ENCODE measurements around the gene ITGA11.

The ITGA11 gene

DNA sequence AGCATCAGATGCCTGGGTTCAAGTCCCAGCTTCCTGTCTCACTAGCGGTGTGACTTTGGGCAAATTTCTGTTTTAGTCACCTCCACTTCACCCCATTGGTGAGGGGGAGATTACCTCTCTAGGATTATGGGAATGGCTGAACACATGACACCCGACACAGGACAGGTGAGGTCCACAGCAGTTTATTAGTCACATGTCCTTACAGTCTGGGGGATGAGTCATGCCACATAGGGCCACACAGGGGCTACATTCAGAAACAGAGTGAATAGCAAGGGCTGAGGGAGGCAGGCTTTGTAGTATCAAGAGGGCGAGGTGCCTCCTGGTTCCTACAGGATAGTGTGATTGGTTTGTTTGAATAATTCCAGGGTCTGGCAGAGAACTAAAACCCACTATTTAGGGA, 15.2 kb upstream of the ITGA11 start:
- TF ChIP-seq, protein P1, sequence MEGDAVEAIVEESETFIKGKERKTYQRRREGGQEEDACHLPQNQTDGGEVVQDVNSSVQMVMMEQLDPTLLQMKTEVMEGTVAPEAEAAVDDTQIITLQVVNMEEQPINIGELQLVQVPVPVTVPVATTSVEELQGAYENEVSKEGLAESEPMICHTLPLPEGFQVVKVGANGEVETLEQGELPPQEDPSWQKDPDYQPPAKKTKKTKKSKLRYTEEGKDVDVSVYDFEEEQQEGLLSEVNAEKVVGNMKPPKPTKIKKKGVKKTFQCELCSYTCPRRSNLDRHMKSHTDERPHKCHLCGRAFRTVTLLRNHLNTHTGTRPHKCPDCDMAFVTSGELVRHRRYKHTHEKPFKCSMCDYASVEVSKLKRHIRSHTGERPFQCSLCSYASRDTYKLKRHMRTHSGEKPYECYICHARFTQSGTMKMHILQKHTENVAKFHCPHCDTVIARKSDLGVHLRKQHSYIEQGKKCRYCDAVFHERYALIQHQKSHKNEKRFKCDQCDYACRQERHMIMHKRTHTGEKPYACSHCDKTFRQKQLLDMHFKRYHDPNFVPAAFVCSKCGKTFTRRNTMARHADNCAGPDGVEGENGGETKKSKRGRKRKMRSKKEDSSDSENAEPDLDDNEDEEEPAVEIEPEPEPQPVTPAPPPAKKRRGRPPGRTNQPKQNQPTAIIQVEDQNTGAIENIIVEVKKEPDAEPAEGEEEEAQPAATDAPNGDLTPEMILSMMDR (IDR thresholded peaks at IDR 0.05; ENCODE audit: insufficient read depth, low read length, poor library complexity, severe bottlenecking): no peak
- H3K27me3 ChIP-seq (replicated peaks; ENCODE audit: control insufficient read depth, insufficient read depth, low read length): no peaks in the 10 kb centered on the region; the same call in none of the 2 replicates
- no peak for DNase-seq (ENCODE audit: extremely low read depth, insufficient read length)
- no peak overlapping the region for H3K4me3 ChIP-seq (replicated peaks; ENCODE audit: low read depth, low read length)
- no peaks in the 10 kb centered on the region for H3K36me3 ChIP-seq (ENCODE audit: control insufficient read depth, insufficient read depth, low read length)

GRCh38 chr15:68445351-68445750, 13.4 kb upstream of the ITGA11 start:
- TF ChIP-seq, protein P1 (IDR thresholded peaks at IDR 0.05; ENCODE audit: insufficient read depth, low read length, poor library complexity, severe bottlenecking): no peak
- Histone ChIP-seq H3K36me3 (ENCODE audit: control insufficient read depth, insufficient read depth, low read length) (no peaks in the 10 kb centered on the region), H3K27me3 (replicated peaks; ENCODE audit: control insufficient read depth, insufficient read depth, low read length) (no peaks in the 10 kb centered on the region; the same call in none of the 2 replicates), H3K4me3 (replicated peaks; ENCODE audit: low read depth, low read length) (no peak overlapping the region)
- DNase-seq (ENCODE audit: extremely low read depth, insufficient read length): no peak

DNA sequence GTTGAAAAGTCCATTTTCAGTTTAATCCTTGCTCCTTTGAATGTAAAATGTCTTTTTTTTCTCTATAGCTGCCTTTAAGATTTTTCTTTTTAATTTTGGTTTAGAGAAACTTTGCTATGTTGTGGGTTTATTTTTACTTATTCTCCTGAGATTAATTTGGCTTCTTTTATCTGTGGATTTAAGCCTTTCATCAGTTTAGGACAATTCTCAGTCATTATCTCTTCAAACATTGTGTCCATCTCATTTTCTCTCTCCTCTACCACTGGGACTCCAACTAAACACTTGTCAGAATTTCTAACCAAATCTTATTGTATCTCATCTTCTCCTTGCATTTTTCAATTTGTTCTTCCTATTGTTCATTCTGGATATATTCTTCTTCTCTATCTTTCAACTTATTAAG, 12.4 kb upstream of the ITGA11 start:
- H3K36me3 ChIP-seq (ENCODE audit: control insufficient read depth, insufficient read depth, low read length): no peaks in the 10 kb centered on the region
- no peak overlapping the region for H3K4me3 ChIP-seq (replicated peaks; ENCODE audit: low read depth, low read length)
- H3K27me3 ChIP-seq (replicated peaks; ENCODE audit: control insufficient read depth, insufficient read depth, low read length): no peaks in the 10 kb centered on the region; the same call in none of the 2 replicates
- no peak for DNase-seq (ENCODE audit: extremely low read depth, insufficient read length)
- TF ChIP-seq, protein P1 (IDR thresholded peaks at IDR 0.05; ENCODE audit: insufficient read depth, low read length, poor library complexity, severe bottlenecking): no peak

- H3K4me3 ChIP-seq (replicated peaks; ENCODE audit: low read depth, low read length): no peak overlapping the region
- no peaks in the 10 kb centered on the region; the same call in none of the 2 replicates for H3K27me3 ChIP-seq (replicated peaks; ENCODE audit: control insufficient read depth, insufficient read depth, low read length)
- no peaks in the 10 kb centered on the region for H3K36me3 ChIP-seq (ENCODE audit: control insufficient read depth, insufficient read depth, low read length)
- TF ChIP-seq, protein P1 (IDR thresholded peaks at IDR 0.05; ENCODE audit: insufficient read depth, low read length, poor library complexity, severe bottlenecking): no peak
- DNase-seq (ENCODE audit: extremely low read depth, insufficient read length): no peak
Measured at GRCh38 chr15:68442903-68443302, 10.9 kb upstream of the ITGA11 start.

DNA sequence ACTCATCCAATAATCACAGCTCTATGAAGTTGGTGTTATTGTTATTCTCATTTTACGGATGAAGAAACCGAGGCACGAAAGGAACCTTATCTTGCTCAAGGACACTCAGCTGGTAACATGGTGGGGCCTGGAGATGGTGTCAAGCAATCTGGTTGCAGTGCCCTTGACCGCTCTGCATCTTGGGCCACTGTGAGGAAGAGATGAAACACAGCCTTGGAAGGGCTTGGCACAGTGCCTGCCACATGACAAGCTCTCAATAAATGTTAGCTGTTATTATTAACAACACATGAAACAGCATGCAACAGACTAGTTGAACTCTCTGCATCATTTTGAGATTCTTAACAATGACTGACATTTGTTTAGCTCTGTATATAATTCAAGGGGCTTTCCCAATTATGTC, 10.1 kb upstream of the ITGA11 start:
- Histone ChIP-seq H3K4me3 (replicated peaks; ENCODE audit: low read depth, low read length) (no peak overlapping the region), H3K36me3 (ENCODE audit: control insufficient read depth, insufficient read depth, low read length) (no peaks in the 10 kb centered on the region), H3K27me3 (replicated peaks; ENCODE audit: control insufficient read depth, insufficient read depth, low read length) (no peaks in the 10 kb centered on the region; the same call in none of the 2 replicates)
- TF ChIP-seq, protein P1 (IDR thresholded peaks at IDR 0.05; ENCODE audit: insufficient read depth, low read length, poor library complexity, severe bottlenecking): no peak
- DNase-seq (ENCODE audit: extremely low read depth, insufficient read length): no peak

Data from GM06990 (cell line).